Chondrocyte (in vitro differentiated cells): ENCODE measurements around the gene OOEP. TPM values are rescaled to one million over a fixed set of nuclear protein-coding genes. Genes with fewer than 3 reads are reported as not detected.
"Not testable (repeated sequence)": the region's sequence is repeated elsewhere in the genome, so short reads cannot be mapped to it uniquely, and the experiment has no call there.

Experiments
- DNase-seq: peaks from one replicate; pipeline ENCODE4 v3.0.0; 2021; ENCODE audit warnings: mixed read lengths, low spot score
- H3K27ac Mint-ChIP-seq: one replicate; pipeline ENCODE4 v1.8.0; 2021; ENCODE audit warnings: mild to moderate bottlenecking, moderate library complexity, mixed read lengths; ENCODE audit not compliant: unreplicated experiment
- H3K27me3 Mint-ChIP-seq: 2 replicates; pipeline ENCODE4 v1.8.0; 2021; ENCODE audit warnings: low read depth, mixed read lengths
- H3K36me3 Mint-ChIP-seq: 2 replicates; pipeline ENCODE4 v1.8.0; 2021; ENCODE audit warnings: low read depth, mixed read lengths
- H3K4me1 Mint-ChIP-seq: 2 replicates; pipeline ENCODE4 v1.8.0; 2021; ENCODE audit warnings: low read depth, mild to moderate bottlenecking, mixed read lengths
- H3K4me3 Mint-ChIP-seq: one replicate; pipeline ENCODE4 v1.8.0; 2021; ENCODE audit warnings: mild to moderate bottlenecking, moderate library complexity, mixed read lengths; ENCODE audit not compliant: unreplicated experiment
- H3K9me3 Mint-ChIP-seq: 2 replicates; pipeline ENCODE4 v1.8.0; 2021; ENCODE audit warnings: low read depth, mixed read lengths
- CTCF ChIP-seq: fragments of 200-600 bp; sonication (generic); IDR thresholded peaks from 2 replicates; pipeline ENCODE4 v1.5.0; 2021; ENCODE audit warnings: antibody characterized with exemption, mild to moderate bottlenecking, moderate library complexity
- total RNA-seq: library from RNA; stranded (reverse); gene quantifications from 3 replicates; pipeline ENCODE4 v1.2.1, GENCODE V29; 2021

Gene OOEP
- total RNA-seq, 1 donor from 2014 or later: not detected

- TF ChIP-seq CTCF: peak; percentile 87
- Mint-ChIP-seq H3K36me3 (no peaks in the 10 kb centered on the region), H3K27me3 (no peaks in the 10 kb centered on the region), H3K4me3 (peak overlapping the region; percentile 84), H3K27ac (peak overlapping the region; percentile 63), H3K9me3 (no peaks in the 10 kb centered on the region), H3K4me1 (peaks cover 12% of the 10 kb centered on the region)
- DNase-seq: no peak
Measured at GRCh38 chr6:73388800-73389512, 19.3 kb upstream of the OOEP start.

- Mint-ChIP-seq H3K4me3 (peak overlapping the region; percentile 84), H3K36me3 (no peaks in the 10 kb centered on the region), H3K9me3 (no peaks in the 10 kb centered on the region), H3K4me1 (peaks cover 12% of the 10 kb centered on the region), H3K27ac (peak overlapping the region; percentile 63), H3K27me3 (no peaks in the 10 kb centered on the region)
- TF ChIP-seq CTCF: no peak
- DNase-seq: no peak
Measured at GRCh38 chr6:73388433-73388799, 18.7 kb upstream of the OOEP start.

GRCh38 chr6:73382462-73383113 is 12.9 kb upstream of the OOEP start:
- no peak overlapping the region for H3K27ac Mint-ChIP-seq
- no peaks in the 10 kb centered on the region for H3K4me1 Mint-ChIP-seq
- no peaks in the 10 kb centered on the region for H3K9me3 Mint-ChIP-seq
- TF ChIP-seq CTCF: no peak
- no peaks in the 10 kb centered on the region for H3K36me3 Mint-ChIP-seq
- H3K4me3 Mint-ChIP-seq: no peak overlapping the region
- no peak for DNase-seq
- no peaks in the 10 kb centered on the region for H3K27me3 Mint-ChIP-seq

GRCh38 chr6:73381531-73381930 is 11.8 kb upstream of the OOEP start:
- not testable (repeated sequence) for H3K4me3 Mint-ChIP-seq, H3K36me3 Mint-ChIP-seq

GRCh38 chr6:73377225-73377624 is 7.5 kb upstream of the OOEP start:
- Mint-ChIP-seq H3K27ac (no peak overlapping the region), H3K4me1 (no peaks in the 10 kb centered on the region), H3K36me3 (no peaks in the 10 kb centered on the region), H3K4me3 (no peak overlapping the region), H3K9me3 (no peaks in the 10 kb centered on the region), H3K27me3 (no peaks in the 10 kb centered on the region)
- TF ChIP-seq CTCF: no peak
- DNase-seq: no peak

More at GRCh38 chr6:73381531-73381930, 11.8 kb upstream of the OOEP start:
- not testable (repeated sequence) for H3K4me1 Mint-ChIP-seq, H3K9me3 Mint-ChIP-seq, H3K27ac Mint-ChIP-seq, H3K27me3 Mint-ChIP-seq, DNase-seq
